GM20431 (cell line): ENCODE results near the gene AZI2.

Source experiments
- in situ Hi-C: fragments of 300-500 bp; cut with MseI, MboI; formaldehyde crosslinking; loops from one replicate; pipeline ENCODE4 v1.15.0; 2020; ENCODE audit warnings: low sequenced_read_pairs; ENCODE audit not compliant: unreplicated experiment

AZI2 gene

GRCh38 chr3:28348629-28349468, at the start of gene AZI2, which contains the start of gene ZCWPW2:
Gene AZI2 (minus strand): TSS chr3:28348824. CDS start chr3:28340617, 8,207 bp downstream.
Gene ZCWPW2 (plus strand): TSS chr3:28348721. CDS start chr3:28413069, 64,348 bp downstream.
- in situ Hi-C loops, result no loop called here

GRCh38 chr3:28388978-28389377, 40.4 kb upstream of the AZI2 start:
- in situ Hi-C loops, result no loop called here

- in situ Hi-C loops, result no loop called here
These were observed 37.4 kb upstream of the AZI2 start for GRCh38 chr3:28386049-28386448.

- in situ Hi-C loops, result no loop called here
These were observed 27.8 kb upstream of the AZI2 start for GRCh38 chr3:28376424-28376823.

- in situ Hi-C loops, result no loop called here
These were observed 911 bp upstream of the AZI2 start for GRCh38 chr3:28349469-28350000.

GRCh38 chr3:28348265-28348628, 377 bp downstream of the AZI2 start:
- in situ Hi-C loops, result no loop called here

GRCh38 chr3:28347374-28348264, 1.0 kb downstream of the AZI2 start:
- in situ Hi-C loops, result no loop called here

- in situ Hi-C loops, result no loop called here
These were observed 2.9 kb downstream of the AZI2 start for GRCh38 chr3:28345690-28346089.

GRCh38 chr3:28343144-28343543, 5.5 kb downstream of the AZI2 start:
- in situ Hi-C loops, result no loop called here

- in situ Hi-C loops, result no loop called here
These were observed 11.4 kb downstream of the AZI2 start for GRCh38 chr3:28337230-28337629.

- in situ Hi-C loops, result no loop called here
These were observed 13.4 kb downstream of the AZI2 start for GRCh38 chr3:28335246-28335645.

- in situ Hi-C loops, result no loop called here
These were observed 14.1 kb downstream of the AZI2 start for GRCh38 chr3:28334552-28334951.

- in situ Hi-C loops, result no loop called here
These were observed 20.2 kb downstream of the AZI2 start for GRCh38 chr3:28328188-28329151.

GRCh38 chr3:28326458-28326926, 22.1 kb downstream of the AZI2 start:
- in situ Hi-C loops, result no loop called here

GRCh38 chr3:28322464-28322863, 26.2 kb downstream of the AZI2 start:
- in situ Hi-C loops, result loop anchor here (25.0 kb wide), 1 partner anchor 610 kb away; the partner anchor contains the start of gene EOMES

GRCh38 chr3:28320981-28321380, 27.6 kb downstream of the AZI2 start:
- in situ Hi-C loops, result loop anchor here (25.0 kb wide), 1 partner anchor 609 kb away; the partner anchor contains the start of gene EOMES

GRCh38 chr3:28317438-28318022, 31.1 kb downstream of the AZI2 start:
- in situ Hi-C loops, result loop anchor here (25.0 kb wide), 1 partner anchor 605 kb away; the partner anchor contains the start of gene EOMES

- in situ Hi-C loops, result loop anchor here (25.0 kb wide), 1 partner anchor 604 kb away; the partner anchor contains the start of gene EOMES
These were observed 32.4 kb downstream of the AZI2 start for GRCh38 chr3:28316226-28316625.

GRCh38 chr3:28315711-28316110, 32.9 kb downstream of the AZI2 start:
- in situ Hi-C loops, result loop anchor here (25.0 kb wide), 1 partner anchor 603 kb away; the partner anchor contains the start of gene EOMES
